Measurements from ENCODE around the gene ANP32A. TPM values are rescaled to one million over a fixed set of nuclear protein-coding genes. Genes with fewer than 3 reads are reported as not detected.

ANP32A gene
- total RNA-seq, 4 donors from 2014 or later, result 25.5 to 101 (median 31.3) TPM

DNA sequence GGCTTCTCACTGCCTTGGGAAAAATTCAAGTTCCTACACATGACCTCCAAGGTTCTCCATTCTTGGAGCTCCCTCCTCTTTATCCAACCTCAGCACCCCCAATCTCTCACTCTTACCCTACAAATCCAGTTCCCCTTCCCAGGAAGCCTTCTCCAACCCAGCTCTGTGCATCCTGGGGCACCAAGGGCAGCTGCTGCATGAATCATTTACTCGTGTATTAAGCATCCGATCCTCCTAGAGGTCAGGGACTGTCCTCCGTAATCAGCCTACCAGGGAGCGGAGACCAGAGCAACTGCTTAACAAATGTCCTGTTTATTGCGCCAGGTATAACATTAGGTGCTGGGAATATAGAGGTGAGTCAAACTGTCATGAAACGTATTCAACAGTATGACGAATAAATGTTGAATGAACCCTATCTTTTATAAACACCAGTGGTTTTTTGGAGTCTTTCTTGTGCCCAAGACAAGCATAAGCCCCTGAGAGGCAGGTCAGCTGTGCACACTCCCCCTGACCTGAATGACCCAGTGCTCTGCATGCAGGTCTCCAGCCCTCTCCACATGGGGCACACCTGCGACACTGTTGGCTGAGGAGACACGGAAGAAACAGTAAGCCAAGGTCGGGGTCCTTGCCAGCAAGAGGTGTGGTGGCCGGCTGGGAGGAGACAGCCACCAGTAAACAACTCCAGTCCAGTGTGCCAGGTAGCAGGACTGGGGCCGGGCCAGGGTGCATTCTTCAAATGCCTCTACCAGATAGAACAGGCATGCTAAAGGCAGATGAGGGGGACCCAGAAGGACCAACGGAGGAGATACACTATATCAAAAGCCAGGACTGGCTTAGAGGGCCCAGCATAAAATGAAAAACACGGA lies 27.6 kb downstream of the ANP32A start:
- Histone ChIP-seq H3K9me3 (no peaks in the 10 kb centered on the region), H3K4me3 (no peak overlapping the region), H3K4me1 (peaks cover 98% of the 10 kb centered on the region), H3K27me3 (no peaks in the 10 kb centered on the region), H3K36me3 (no peaks in the 10 kb centered on the region), H3K27ac (peak overlapping the region; percentile 66)
- WGBS, result 51% methylated on average over 14 of the region's 14 CpGs
- TF ChIP-seq EP300 (IDR thresholded peaks at IDR 0.05) (no peak), POLR2AphosphoS5 (IDR thresholded peaks at IDR 0.05) (no peak), POLR2A (IDR thresholded peaks at IDR 0.05) (no peak)
- TF ChIP-seq, protein P1, sequence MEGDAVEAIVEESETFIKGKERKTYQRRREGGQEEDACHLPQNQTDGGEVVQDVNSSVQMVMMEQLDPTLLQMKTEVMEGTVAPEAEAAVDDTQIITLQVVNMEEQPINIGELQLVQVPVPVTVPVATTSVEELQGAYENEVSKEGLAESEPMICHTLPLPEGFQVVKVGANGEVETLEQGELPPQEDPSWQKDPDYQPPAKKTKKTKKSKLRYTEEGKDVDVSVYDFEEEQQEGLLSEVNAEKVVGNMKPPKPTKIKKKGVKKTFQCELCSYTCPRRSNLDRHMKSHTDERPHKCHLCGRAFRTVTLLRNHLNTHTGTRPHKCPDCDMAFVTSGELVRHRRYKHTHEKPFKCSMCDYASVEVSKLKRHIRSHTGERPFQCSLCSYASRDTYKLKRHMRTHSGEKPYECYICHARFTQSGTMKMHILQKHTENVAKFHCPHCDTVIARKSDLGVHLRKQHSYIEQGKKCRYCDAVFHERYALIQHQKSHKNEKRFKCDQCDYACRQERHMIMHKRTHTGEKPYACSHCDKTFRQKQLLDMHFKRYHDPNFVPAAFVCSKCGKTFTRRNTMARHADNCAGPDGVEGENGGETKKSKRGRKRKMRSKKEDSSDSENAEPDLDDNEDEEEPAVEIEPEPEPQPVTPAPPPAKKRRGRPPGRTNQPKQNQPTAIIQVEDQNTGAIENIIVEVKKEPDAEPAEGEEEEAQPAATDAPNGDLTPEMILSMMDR (IDR thresholded peaks at IDR 0.05), result no peak
- DNase-seq (ENCODE audit: low spot score in 2 of 2), result peak in 1 of 2 donors; percentile 84

DNA sequence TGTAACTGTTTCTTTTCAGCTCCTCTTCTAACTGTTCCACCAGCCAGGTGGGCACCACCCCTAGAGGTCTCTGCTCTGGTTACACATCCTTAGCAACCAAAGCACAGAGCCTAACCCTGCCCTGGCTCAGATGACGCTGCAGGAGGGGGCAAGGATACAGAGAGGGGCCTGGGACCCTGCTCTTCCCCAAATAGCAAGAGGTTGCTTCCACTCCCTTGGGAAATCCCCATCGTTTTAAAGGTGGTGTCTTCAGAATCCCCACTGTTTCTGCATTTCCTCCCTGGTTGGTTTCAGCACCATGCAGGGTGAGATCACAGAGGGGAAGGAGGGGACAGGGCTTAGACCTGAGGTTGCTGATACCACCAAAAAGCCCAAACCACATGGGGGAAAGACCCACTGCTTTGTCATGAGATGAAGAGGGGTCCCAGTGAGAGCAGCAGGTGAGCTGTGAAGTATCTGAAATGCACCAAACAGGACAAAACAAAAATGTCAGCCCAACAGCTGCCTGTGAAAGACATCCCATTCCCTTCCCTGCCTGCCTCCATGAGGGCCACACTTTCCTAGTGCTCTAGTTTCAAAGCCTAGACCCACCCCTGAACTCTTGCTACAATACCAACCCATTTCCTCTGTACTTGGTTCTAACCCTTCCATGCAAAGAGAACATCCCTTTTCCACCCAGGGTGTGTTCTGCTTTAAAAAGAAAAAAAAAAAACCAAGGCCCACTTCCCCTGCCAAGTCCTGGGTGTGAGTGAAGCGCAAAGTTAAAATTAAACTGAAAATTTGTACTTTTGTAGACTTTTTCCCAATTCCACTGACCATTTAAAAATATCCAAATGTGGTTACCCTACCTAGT lies 29.0 kb downstream of the ANP32A start:
- H3K4me3 ChIP-seq, result no peak overlapping the region
- peaks cover 94% of the 10 kb centered on the region for H3K4me1 ChIP-seq
- no peaks in the 10 kb centered on the region for H3K36me3 ChIP-seq
- no peak for DNase-seq (ENCODE audit: low spot score in 2 of 2)
- no peak overlapping the region for H3K27ac ChIP-seq
- H3K27me3 ChIP-seq, result no peaks in the 10 kb centered on the region
- no peaks in the 10 kb centered on the region for H3K9me3 ChIP-seq
- TF ChIP-seq, protein P1 (IDR thresholded peaks at IDR 0.05), result no peak
- TF ChIP-seq POLR2AphosphoS5 (IDR thresholded peaks at IDR 0.05) (no peak), EP300 (IDR thresholded peaks at IDR 0.05) (no peak), POLR2A (IDR thresholded peaks at IDR 0.05) (no peak)
- 74% methylated on average over 3 of the region's 3 CpGs for WGBS

DNA sequence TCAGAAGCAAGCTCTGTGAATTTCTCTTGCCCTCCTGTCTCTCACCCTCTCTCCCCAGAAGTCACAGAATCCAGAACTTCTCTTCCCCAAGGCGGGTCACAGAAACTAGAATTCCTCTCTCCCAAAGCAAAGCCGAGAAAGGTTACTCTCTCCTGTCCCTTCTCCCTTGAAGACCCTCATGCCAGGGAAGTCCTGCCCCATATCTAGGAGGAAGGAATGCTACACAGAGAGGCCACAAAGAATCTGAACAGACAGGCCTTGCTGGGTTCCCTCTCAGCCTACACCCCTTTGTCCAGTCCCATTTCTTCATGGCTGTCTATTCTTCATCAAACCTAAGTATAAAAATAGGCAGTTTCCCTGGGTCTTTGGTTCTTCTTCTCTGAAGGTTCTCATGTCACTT lies 29.8 kb downstream of the ANP32A start:
- no peaks in the 10 kb centered on the region for H3K9me3 ChIP-seq
- no peak overlapping the region for H3K4me3 ChIP-seq
- TF ChIP-seq, protein P1 (IDR thresholded peaks at IDR 0.05), result no peak
- no peak for TF ChIP-seq POLR2AphosphoS5 (IDR thresholded peaks at IDR 0.05)
- no peak for TF ChIP-seq EP300 (IDR thresholded peaks at IDR 0.05)
- no peak for TF ChIP-seq POLR2A (IDR thresholded peaks at IDR 0.05)
- peaks cover 86% of the 10 kb centered on the region for H3K4me1 ChIP-seq
- no peak for DNase-seq (ENCODE audit: low spot score in 2 of 2)
- no peaks in the 10 kb centered on the region for H3K27me3 ChIP-seq
- H3K27ac ChIP-seq, result no peak overlapping the region
- H3K36me3 ChIP-seq, result peaks cover 4% of the 10 kb centered on the region
- WGBS, result 94% methylated on average over 2 of the region's 2 CpGs

DNA sequence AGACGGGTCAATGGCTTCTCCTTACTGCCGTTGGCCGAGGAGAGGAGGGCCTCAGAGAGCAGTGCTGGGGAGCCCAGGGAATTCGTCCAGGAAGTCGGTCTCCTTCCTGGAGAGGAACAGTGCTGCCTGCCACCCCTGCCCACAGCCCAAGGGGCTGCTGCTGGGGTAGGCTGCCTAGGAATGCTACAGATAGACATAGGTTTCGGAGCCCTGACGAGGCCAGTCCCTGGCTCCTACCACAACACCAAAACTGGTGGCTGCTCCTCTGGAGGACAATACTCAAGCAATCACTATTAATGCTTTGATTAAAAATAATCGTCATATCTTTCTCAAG lies 30.5 kb downstream of the ANP32A start:
- Histone ChIP-seq H3K9me3 (no peaks in the 10 kb centered on the region), H3K4me3 (no peak overlapping the region), H3K27ac (peak overlapping the region; percentile 3), H3K4me1 (peaks cover 79% of the 10 kb centered on the region), H3K36me3 (peaks cover 9% of the 10 kb centered on the region), H3K27me3 (no peaks in the 10 kb centered on the region)
- TF ChIP-seq POLR2AphosphoS5 (IDR thresholded peaks at IDR 0.05), result no peak
- TF ChIP-seq POLR2A (IDR thresholded peaks at IDR 0.05), result no peak
- TF ChIP-seq EP300 (IDR thresholded peaks at IDR 0.05), result no peak
- TF ChIP-seq, protein P1 (IDR thresholded peaks at IDR 0.05), result no peak
- WGBS, result 61% methylated on average over 8 of the region's 8 CpGs
- DNase-seq (ENCODE audit: low spot score in 2 of 2), result no peak
